Measurements from ENCODE around the gene CES3.
A peak's percentile ranks its signal among the peaks of the same experiment; 100 is the strongest.

CES3 gene

GRCh38 chr16:67001726-67002125 is 40.7 kb downstream of the CES3 start:
- DNase-seq (ENCODE audit: low read depth in 2 of 2) = no peak

- no peak for DNase-seq (ENCODE audit: low read depth in 2 of 2)
Measured at GRCh38 chr16:67006930-67007658, 46.0 kb downstream of the CES3 start.

GRCh38 chr16:67009158-67009557 is 48.1 kb downstream of the CES3 start:
- DNase-seq (ENCODE audit: low read depth in 2 of 2) = no peak

GRCh38 chr16:67011274-67011673 is 50.2 kb downstream of the CES3 start:
- no peak for DNase-seq (ENCODE audit: low read depth in 2 of 2)

GRCh38 chr16:67013233-67013822 is 52.3 kb downstream of the CES3 start:
- DNase-seq (ENCODE audit: low read depth in 2 of 2) = no peak

GRCh38 chr16:67013823-67014633 is 53.0 kb downstream of the CES3 start:
- DNase-seq (ENCODE audit: low read depth in 2 of 2) = peak; percentile 44 to 84

- no peak for DNase-seq (ENCODE audit: low read depth in 2 of 2)
Measured at GRCh38 chr16:67014634-67015312, 53.7 kb downstream of the CES3 start.

GRCh38 chr16:67015313-67015731 is 54.3 kb downstream of the CES3 start:
- DNase-seq (ENCODE audit: low read depth in 2 of 2) = no peak

- DNase-seq (ENCODE audit: low read depth in 2 of 2) = no peak
Measured at GRCh38 chr16:67016143-67016542, 55.1 kb downstream of the CES3 start.

GRCh38 chr16:67016681-67017420 is 55.8 kb downstream of the CES3 start:
- DNase-seq (ENCODE audit: low read depth in 2 of 2) = no peak

- DNase-seq (ENCODE audit: low read depth in 2 of 2) = no peak
Measured at GRCh38 chr16:67017421-67017750, 56.3 kb downstream of the CES3 start.

- DNase-seq (ENCODE audit: low read depth in 2 of 2) = peak; percentile 72 to 90
Measured at GRCh38 chr16:67017810-67018488, 56.9 kb downstream of the CES3 start.

GRCh38 chr16:67019171-67019570 is 58.1 kb downstream of the CES3 start:
- no peak for DNase-seq (ENCODE audit: low read depth in 2 of 2)

GRCh38 chr16:67021321-67021720 is 60.3 kb downstream of the CES3 start:
- no peak for DNase-seq (ENCODE audit: low read depth in 2 of 2)

- no peak for DNase-seq (ENCODE audit: low read depth in 2 of 2)
Measured at GRCh38 chr16:67022531-67023214, 61.6 kb downstream of the CES3 start.

GRCh38 chr16:67023689-67024088 is 62.6 kb downstream of the CES3 start:
- DNase-seq (ENCODE audit: low read depth in 2 of 2) = no peak
